Osteocyte (in vitro differentiated cells): ENCODE measurements around the gene YEATS4. TPM values are rescaled to one million over a fixed set of nuclear protein-coding genes. Genes with fewer than 3 reads are reported as not detected.

Experiments
- DNase-seq: peaks from one replicate; pipeline ENCODE4 v3.0.0; 2021; ENCODE audit warnings: mixed read lengths; ENCODE audit not compliant: unreplicated experiment; ENCODE audit errors: extremely low spot score
- H3K27ac Mint-ChIP-seq: one replicate; pipeline ENCODE4 v1.8.0; 2021; ENCODE audit warnings: mild to moderate bottlenecking, mixed read lengths; ENCODE audit not compliant: unreplicated experiment
- H3K27me3 Mint-ChIP-seq: one replicate; pipeline ENCODE4 v1.8.0; 2021; ENCODE audit warnings: mixed read lengths; ENCODE audit not compliant: unreplicated experiment
- H3K36me3 Mint-ChIP-seq: one replicate; pipeline ENCODE4 v1.8.0; 2021; ENCODE audit warnings: mixed read lengths; ENCODE audit not compliant: unreplicated experiment
- H3K4me1 Mint-ChIP-seq: one replicate; pipeline ENCODE4 v1.8.0; 2021; ENCODE audit warnings: mixed read lengths; ENCODE audit not compliant: unreplicated experiment
- H3K4me3 Mint-ChIP-seq: one replicate; pipeline ENCODE4 v1.8.0; 2021; ENCODE audit warnings: mild to moderate bottlenecking, moderate library complexity, mixed read lengths; ENCODE audit not compliant: unreplicated experiment
- H3K9me3 Mint-ChIP-seq: one replicate; pipeline ENCODE4 v1.8.0; 2021; ENCODE audit warnings: mixed read lengths; ENCODE audit not compliant: unreplicated experiment
- CTCF ChIP-seq: fragments of 200-600 bp; sonication (generic); IDR thresholded peaks from 2 replicates; pipeline ENCODE4 v1.5.0; 2021; ENCODE audit warnings: antibody characterized with exemption, mild to moderate bottlenecking, moderate library complexity
- total RNA-seq: library from RNA; stranded (reverse); gene quantifications from 2 replicates; pipeline ENCODE4 v1.2.1, GENCODE V29; 2021

Gene YEATS4
- total RNA-seq, 1 donor from 2014 or later, result 15.9 TPM

GRCh38 chr12:69383074-69383473 is 23.5 kb downstream of the YEATS4 start:
- Mint-ChIP-seq H3K27ac (no peak overlapping the region), H3K36me3 (peaks cover 21% of the 10 kb centered on the region), H3K4me1 (peaks cover 6% of the 10 kb centered on the region), H3K4me3 (no peak overlapping the region), H3K9me3 (peaks cover under 1% of the 10 kb centered on the region), H3K27me3 (no peaks in the 10 kb centered on the region)
- no peak for DNase-seq
- no peak for TF ChIP-seq CTCF

GRCh38 chr12:69385038-69385437 is 25.5 kb downstream of the YEATS4 start:
- no peak for TF ChIP-seq CTCF
- H3K27ac Mint-ChIP-seq, result no peak overlapping the region
- DNase-seq, result no peak
- no peak overlapping the region for H3K4me3 Mint-ChIP-seq
- peaks cover 8% of the 10 kb centered on the region for H3K36me3 Mint-ChIP-seq
- no peaks in the 10 kb centered on the region for H3K27me3 Mint-ChIP-seq
- H3K4me1 Mint-ChIP-seq, result peaks cover 15% of the 10 kb centered on the region
- no peaks in the 10 kb centered on the region for H3K9me3 Mint-ChIP-seq

- no peak overlapping the region for H3K4me3 Mint-ChIP-seq
- H3K9me3 Mint-ChIP-seq, result no peaks in the 10 kb centered on the region
- H3K27me3 Mint-ChIP-seq, result no peaks in the 10 kb centered on the region
- no peak for DNase-seq
- H3K4me1 Mint-ChIP-seq, result peaks cover 20% of the 10 kb centered on the region
- H3K36me3 Mint-ChIP-seq, result peaks cover 4% of the 10 kb centered on the region
- H3K27ac Mint-ChIP-seq, result no peak overlapping the region
- TF ChIP-seq CTCF, result no peak
These were observed 27.4 kb downstream of the YEATS4 start for GRCh38 chr12:69386921-69387320.

GRCh38 chr12:69388371-69388770 is 28.8 kb downstream of the YEATS4 start:
- H3K4me1 Mint-ChIP-seq, result peaks cover 20% of the 10 kb centered on the region
- H3K9me3 Mint-ChIP-seq, result no peaks in the 10 kb centered on the region
- H3K27me3 Mint-ChIP-seq, result no peaks in the 10 kb centered on the region
- peak overlapping the region; percentile 23 for H3K27ac Mint-ChIP-seq
- H3K36me3 Mint-ChIP-seq, result peaks cover 5% of the 10 kb centered on the region
- TF ChIP-seq CTCF, result peak; percentile 73
- H3K4me3 Mint-ChIP-seq, result no peak overlapping the region
- DNase-seq, result no peak

GRCh38 chr12:69389831-69390230 is 30.3 kb downstream of the YEATS4 start:
- H3K4me3 Mint-ChIP-seq, result peak overlapping the region; percentile 44

More at GRCh38 chr12:69389831-69390230, 30.3 kb downstream of the YEATS4 start:
- no peak for DNase-seq
- Mint-ChIP-seq H3K27me3 (no peaks in the 10 kb centered on the region), H3K4me1 (peaks cover 24% of the 10 kb centered on the region), H3K27ac (peak overlapping the region; percentile 86), H3K9me3 (no peaks in the 10 kb centered on the region), H3K36me3 (peaks cover 5% of the 10 kb centered on the region)
- TF ChIP-seq CTCF, result no peak
